Thymus (tissue), 11 donors: ENCODE data around the gene ODAD2. TPM values are rescaled to one million over a fixed set of nuclear protein-coding genes. Genes with fewer than 3 reads are reported as not detected.

ENCODE experiments used
- DNase-seq, 9 donors: peaks; one replicate each; pipeline ENCODE4 v3.0.0-alpha.2; 2013; ENCODE audit warnings: low spot score in 9 of 9, low read depth in 6 of 9, missing footprints in 1 of 9
- H3K27ac ChIP-seq, 2 donors: one replicate each; pipeline ENCODE4 v1.5.1; 2013; ENCODE audit warnings: control low read depth in 1 of 2, low read depth in 1 of 2, low read length in 1 of 2, mild to moderate bottlenecking in 1 of 2, moderate library complexity in 1 of 2
- H3K27me3 ChIP-seq, 2 donors: one replicate each; pipeline ENCODE4 v1.5.1; 2013; ENCODE audit warnings: low read length in 1 of 2; ENCODE audit not compliant: control insufficient read depth in 2 of 2, insufficient read depth in 1 of 2
- H3K36me3 ChIP-seq, 2 donors: one replicate each; pipeline ENCODE4 v1.5.1; 2013; ENCODE audit warnings: low read length in 1 of 2, mild to moderate bottlenecking in 1 of 2, moderate library complexity in 1 of 2; ENCODE audit not compliant: control insufficient read depth in 2 of 2, insufficient read depth in 2 of 2
- H3K4me1 ChIP-seq, 2 donors: one replicate each; pipeline ENCODE4 v1.5.1; 2013; ENCODE audit warnings: low read length in 2 of 2; ENCODE audit not compliant: control insufficient read depth in 2 of 2, insufficient read depth in 2 of 2
- H3K4me3 ChIP-seq, 2 donors: one replicate each; pipeline ENCODE4 v1.5.1; 2013; ENCODE audit warnings: low read length in 2 of 2, control low read depth in 1 of 2, mild to moderate bottlenecking in 1 of 2
- H3K9me3 ChIP-seq, 2 donors: one replicate each; pipeline ENCODE4 v1.5.1; 2013; ENCODE audit warnings: low read length in 1 of 2, mild to moderate bottlenecking in 1 of 2; ENCODE audit not compliant: control insufficient read depth in 2 of 2, insufficient read depth in 1 of 2
- WGBS: extraction: QIAGEN DNeasy Blood & Tissue Kit; methylation state at CpG from one replicate; pipeline ENCODE4 v1.1.7; 2013; 5-methylcytosine and 5-hydroxymethylcytosine counted together
- polyA plus RNA-seq: library from polyadenylated mRNA; stranded (reverse); fragments of 200-250 nt; gene quantifications from one replicate; pipeline ENCODE4 v1.2.3, GENCODE V29; 2013
- total RNA-seq: library from RNA; stranded (reverse); fragments of 120-200 nt; gene quantifications from one replicate; pipeline ENCODE4 v1.2.4, GENCODE V29; 2013
- donor health status: healthy.

The ODAD2 gene
- total and polyA plus RNA-seq, 2 donors, result 0.23 to 0.76 TPM

GRCh38 chr10:27784272-27784671 lies 214.6 kb downstream of the ODAD2 start:
- H3K9me3 ChIP-seq, result no peaks in the 10 kb centered on the region
- H3K4me3 ChIP-seq, result no peak overlapping the region
- no peaks in the 10 kb centered on the region for H3K4me1 ChIP-seq
- DNase-seq, result no peak
- no peaks in the 10 kb centered on the region for H3K36me3 ChIP-seq
- 97% methylated on average over 2 of the region's 2 CpGs for WGBS
- no peak overlapping the region for H3K27ac ChIP-seq
- no peaks in the 10 kb centered on the region for H3K27me3 ChIP-seq

- Histone ChIP-seq H3K9me3 (no peaks in the 10 kb centered on the region), H3K27ac (no peak overlapping the region), H3K4me1 (no peaks in the 10 kb centered on the region), H3K4me3 (no peak overlapping the region), H3K36me3 (no peaks in the 10 kb centered on the region), H3K27me3 (no peaks in the 10 kb centered on the region)
- 52% methylated on average over 1 of the region's 1 CpG for WGBS
- DNase-seq, result peak in 6 of 9 donors; percentile 3 to 35 (median 12)
Measured at GRCh38 chr10:27783660-27784059, 215.2 kb downstream of the ODAD2 start.

- no peak for DNase-seq
- Histone ChIP-seq H3K4me1 (no peaks in the 10 kb centered on the region), H3K27ac (no peak overlapping the region), H3K36me3 (no peaks in the 10 kb centered on the region), H3K27me3 (no peaks in the 10 kb centered on the region), H3K4me3 (no peak overlapping the region), H3K9me3 (no peaks in the 10 kb centered on the region)
- WGBS, result 89% methylated on average over 9 of the region's 9 CpGs
Measured at GRCh38 chr10:27779462-27780015, 219.3 kb downstream of the ODAD2 start.

GRCh38 chr10:27774831-27775230 lies 224.0 kb downstream of the ODAD2 start:
- no peak overlapping the region for H3K27ac ChIP-seq
- 79% methylated on average over 2 of the region's 2 CpGs for WGBS
- H3K4me1 ChIP-seq, result no peaks in the 10 kb centered on the region
- H3K9me3 ChIP-seq, result no peaks in the 10 kb centered on the region
- no peaks in the 10 kb centered on the region for H3K27me3 ChIP-seq
- H3K36me3 ChIP-seq, result no peaks in the 10 kb centered on the region
- no peak overlapping the region for H3K4me3 ChIP-seq
- DNase-seq, result no peak

- H3K4me1 ChIP-seq, result no peaks in the 10 kb centered on the region
- no peak overlapping the region for H3K27ac ChIP-seq
- 4% methylated on average over 4 of the region's 4 CpGs for WGBS
- no peaks in the 10 kb centered on the region for H3K36me3 ChIP-seq
- DNase-seq, result peak in 1 of 9 donors; percentile 14
- H3K4me3 ChIP-seq, result no peak overlapping the region
- no peaks in the 10 kb centered on the region for H3K9me3 ChIP-seq
- H3K27me3 ChIP-seq, result no peaks in the 10 kb centered on the region
Measured at GRCh38 chr10:27771231-27771630, 227.6 kb downstream of the ODAD2 start.

GRCh38 chr10:27770181-27770580 lies 228.7 kb downstream of the ODAD2 start:
- Histone ChIP-seq H3K9me3 (no peaks in the 10 kb centered on the region), H3K27ac (no peak overlapping the region), H3K27me3 (no peaks in the 10 kb centered on the region), H3K4me3 (no peak overlapping the region), H3K4me1 (no peaks in the 10 kb centered on the region), H3K36me3 (no peaks in the 10 kb centered on the region)
- WGBS, result 97% methylated on average over 2 of the region's 2 CpGs
- no peak for DNase-seq
